ENCODE results near the gene GSC2.

GSC2 gene

GRCh38 chr22:19125011-19125410 is 25.1 kb downstream of the GSC2 start:
- Histone ChIP-seq H3K27me3 (ENCODE audit: insufficient read depth, poor library complexity, severe bottlenecking) (no peaks in the 10 kb centered on the region), H3K27ac (replicated peaks) (no peak overlapping the region), H3K4me3 (replicated peaks; ENCODE audit: insufficient read depth, low read length) (no peak overlapping the region)
- TF ChIP-seq, protein P1, sequence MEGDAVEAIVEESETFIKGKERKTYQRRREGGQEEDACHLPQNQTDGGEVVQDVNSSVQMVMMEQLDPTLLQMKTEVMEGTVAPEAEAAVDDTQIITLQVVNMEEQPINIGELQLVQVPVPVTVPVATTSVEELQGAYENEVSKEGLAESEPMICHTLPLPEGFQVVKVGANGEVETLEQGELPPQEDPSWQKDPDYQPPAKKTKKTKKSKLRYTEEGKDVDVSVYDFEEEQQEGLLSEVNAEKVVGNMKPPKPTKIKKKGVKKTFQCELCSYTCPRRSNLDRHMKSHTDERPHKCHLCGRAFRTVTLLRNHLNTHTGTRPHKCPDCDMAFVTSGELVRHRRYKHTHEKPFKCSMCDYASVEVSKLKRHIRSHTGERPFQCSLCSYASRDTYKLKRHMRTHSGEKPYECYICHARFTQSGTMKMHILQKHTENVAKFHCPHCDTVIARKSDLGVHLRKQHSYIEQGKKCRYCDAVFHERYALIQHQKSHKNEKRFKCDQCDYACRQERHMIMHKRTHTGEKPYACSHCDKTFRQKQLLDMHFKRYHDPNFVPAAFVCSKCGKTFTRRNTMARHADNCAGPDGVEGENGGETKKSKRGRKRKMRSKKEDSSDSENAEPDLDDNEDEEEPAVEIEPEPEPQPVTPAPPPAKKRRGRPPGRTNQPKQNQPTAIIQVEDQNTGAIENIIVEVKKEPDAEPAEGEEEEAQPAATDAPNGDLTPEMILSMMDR (IDR thresholded peaks at IDR 0.05; ENCODE audit: insufficient read depth, low read length), result no peak
- TF ChIP-seq POLR2AphosphoS5 (IDR thresholded peaks at IDR 0.05; ENCODE audit: low read depth), result no peak
- no peak for TF ChIP-seq SPI1 (IDR thresholded peaks at IDR 0.05; ENCODE audit: borderline replicate concordance, low read depth)
- TF ChIP-seq GABPA (IDR thresholded peaks at IDR 0.05; ENCODE audit: low read depth), result no peak
- TF ChIP-seq REST (IDR thresholded peaks at IDR 0.05; ENCODE audit: insufficient replicate concordance, low read depth), result no peak
- DNase-seq (ENCODE audit: low read depth in 1 of 2, low spot score in 1 of 2), result no peak

DNA sequence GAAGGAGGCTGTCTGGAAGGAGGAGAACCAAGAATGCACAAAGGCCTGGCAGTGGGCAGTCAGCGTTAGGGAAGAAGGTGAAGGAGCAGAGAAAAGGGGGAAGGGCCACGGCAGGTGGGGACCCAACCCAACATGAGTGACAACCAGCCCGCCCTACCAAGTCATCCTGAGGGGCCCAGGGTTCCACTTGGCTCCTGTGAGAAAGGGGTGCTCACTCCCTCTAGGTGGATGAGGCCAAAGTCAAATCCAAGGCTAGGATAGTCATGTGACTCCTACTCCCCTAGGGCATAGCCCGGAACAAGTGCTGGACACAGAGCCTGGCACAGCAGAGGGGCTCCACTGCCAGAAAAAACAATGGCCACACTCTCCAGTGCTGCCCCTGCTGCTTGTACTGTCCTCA is 25.7 kb downstream of the GSC2 start:
- H3K27me3 ChIP-seq (ENCODE audit: insufficient read depth, poor library complexity, severe bottlenecking), result no peaks in the 10 kb centered on the region
- TF ChIP-seq POLR2AphosphoS5 (IDR thresholded peaks at IDR 0.05; ENCODE audit: low read depth) (no peak), SPI1 (IDR thresholded peaks at IDR 0.05; ENCODE audit: borderline replicate concordance, low read depth) (no peak)
- no peak overlapping the region for H3K4me3 ChIP-seq (replicated peaks; ENCODE audit: insufficient read depth, low read length)
- no peak overlapping the region for H3K27ac ChIP-seq (replicated peaks)
- DNase-seq (ENCODE audit: low read depth in 1 of 2, low spot score in 1 of 2), result no peak

- Histone ChIP-seq H3K27me3 (ENCODE audit: insufficient read depth, poor library complexity, severe bottlenecking) (no peaks in the 10 kb centered on the region), H3K4me3 (replicated peaks; ENCODE audit: insufficient read depth, low read length) (no peak overlapping the region)
- no peak for TF ChIP-seq POLR2AphosphoS5 (IDR thresholded peaks at IDR 0.05; ENCODE audit: low read depth)
- TF ChIP-seq, protein P1 (IDR thresholded peaks at IDR 0.05; ENCODE audit: insufficient read depth, low read length), result no peak
- no peak for TF ChIP-seq GABPA (IDR thresholded peaks at IDR 0.05; ENCODE audit: low read depth)
- no peak for TF ChIP-seq SPI1 (IDR thresholded peaks at IDR 0.05; ENCODE audit: borderline replicate concordance, low read depth)
- TF ChIP-seq REST (IDR thresholded peaks at IDR 0.05; ENCODE audit: insufficient replicate concordance, low read depth), result no peak
Measured at GRCh38 chr22:19123936-19124335, 26.2 kb downstream of the GSC2 start.

DNA sequence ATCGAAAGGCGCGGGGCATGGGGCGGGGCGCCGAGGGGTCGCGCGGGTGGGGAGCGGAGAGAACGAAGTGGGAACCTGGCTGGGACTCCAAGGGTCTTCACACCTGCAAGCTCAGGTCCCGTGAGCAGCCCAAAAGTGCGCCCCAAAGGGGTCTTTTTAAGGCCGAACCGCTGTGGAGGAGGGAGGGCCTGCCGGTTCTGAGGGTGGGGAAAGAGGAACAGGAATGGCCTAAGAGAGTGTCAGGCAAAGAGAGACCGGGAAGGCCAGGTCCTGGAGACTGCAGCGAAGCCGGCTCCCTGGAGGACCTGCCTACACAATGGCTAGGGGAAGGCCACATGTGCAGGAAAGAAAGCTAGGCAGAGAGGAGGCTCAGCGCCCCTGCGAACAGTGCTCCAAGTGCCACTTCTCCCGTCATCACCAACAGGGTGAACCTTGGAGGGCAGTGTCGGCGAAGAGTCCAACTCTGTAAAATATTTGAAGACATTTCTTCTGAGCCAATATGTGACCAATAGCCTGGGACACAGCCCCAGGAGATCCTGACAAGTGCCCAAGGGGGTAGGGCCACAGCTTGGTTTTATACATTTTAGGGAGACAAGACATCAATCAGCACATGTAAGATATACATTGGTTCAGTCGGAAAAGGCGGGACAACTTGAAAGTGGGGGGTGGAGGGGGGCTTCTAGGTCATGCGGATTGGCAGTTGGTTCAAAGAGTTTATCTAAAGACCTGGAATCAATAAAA is 27.2 kb downstream of the GSC2 start:
- TF ChIP-seq, protein P1 (IDR thresholded peaks at IDR 0.05; ENCODE audit: insufficient read depth, low read length), result no peak
- peak; percentile 43; the same call in 1 of the 2 replicates for TF ChIP-seq SPI1 (IDR thresholded peaks at IDR 0.05; ENCODE audit: borderline replicate concordance, low read depth)
- no peak for DNase-seq (ENCODE audit: low read depth in 1 of 2, low spot score in 1 of 2)
- no peaks in the 10 kb centered on the region for H3K27me3 ChIP-seq (ENCODE audit: insufficient read depth, poor library complexity, severe bottlenecking)
- H3K4me3 ChIP-seq (replicated peaks; ENCODE audit: insufficient read depth, low read length), result peak overlapping the region; percentile 56
- no peak overlapping the region for H3K27ac ChIP-seq (replicated peaks)

More at GRCh38 chr22:19123936-19124335, 26.2 kb downstream of the GSC2 start:
- no peak for DNase-seq (ENCODE audit: low read depth in 1 of 2, low spot score in 1 of 2)
- no peak overlapping the region for H3K27ac ChIP-seq (replicated peaks)

Data from HL-60 (cell line).